CD14-positive monocyte (primary cell): ENCODE results near the gene RTN1. TPM values are rescaled to one million over a fixed set of nuclear protein-coding genes. Genes with fewer than 3 reads are reported as not detected.
A peak's percentile ranks its signal among the peaks of the same experiment; 100 is the strongest.

Experiments used
- DNase-seq, 3 donors: peaks; one replicate each; pipeline ENCODE4 v3.0.0-alpha.2; 2011 to 2022
- H2AFZ ChIP-seq: 2 replicates; pipeline ENCODE4 v1.6.0; 2012; ENCODE audit warnings: mild to moderate bottlenecking, low read depth, low read length, inconsistent platforms; ENCODE audit not compliant: insufficient read depth, poor library complexity, severe bottlenecking
- H3K27ac ChIP-seq, 2 donors: 1 replicate in 1 of 2; 2 replicates in 1 of 2; pipeline ENCODE4 v1.5.1; 2012 to 2013; ENCODE audit warnings: low read length in 2 of 2, control low read depth in 1 of 2, inconsistent platforms in 1 of 2, low read depth in 1 of 2, mild to moderate bottlenecking in 1 of 2
- H3K27me3 ChIP-seq, 2 donors: one replicate each; pipeline versions ENCODE4 v1.6.0 to v1.6.1; 2011 to 2013; ENCODE audit warnings: low read length in 2 of 2; ENCODE audit not compliant: control insufficient read depth in 2 of 2, insufficient read depth in 2 of 2
- H3K36me3 ChIP-seq, 2 donors: replicated peaks in 1 of 2; 1 replicate in 1 of 2; 2 replicates in 1 of 2; pipeline versions ENCODE4 v1.5.1 to v1.6.1; 2012 to 2013; ENCODE audit warnings: low read length in 2 of 2, control low read depth in 1 of 2, inconsistent platforms in 1 of 2, mild to moderate bottlenecking in 1 of 2; ENCODE audit not compliant: insufficient read depth in 2 of 2, control insufficient read depth in 1 of 2
- H3K4me1 ChIP-seq, 2 donors: 1 replicate in 1 of 2; 2 replicates in 1 of 2; pipeline versions ENCODE4 v1.5.1 to v1.6.1; 2012 to 2013; ENCODE audit warnings: low read length in 2 of 2, control low read depth in 1 of 2, inconsistent platforms in 1 of 2, mild to moderate bottlenecking in 1 of 2, moderate library complexity in 1 of 2; ENCODE audit not compliant: insufficient read depth in 2 of 2, control insufficient read depth in 1 of 2
- H3K4me2 ChIP-seq: replicated peaks from 2 replicates; pipeline ENCODE3; 2012; ENCODE audit warnings: low read length, moderate library complexity, mild to moderate bottlenecking; ENCODE audit not compliant: poor library complexity, severe bottlenecking; ENCODE audit errors: extremely low read depth
- H3K4me3 ChIP-seq, 3 experiments: fragments of 200-600 bp in 1 of 3; sonication (generic) in 1 of 3; replicated peaks in 1 of 3; 1 replicate in 2 of 3; 2 replicates in 1 of 3; pipeline ENCODE4 v1.5.1; 2011 to 2013; ENCODE audit warnings: low read length in 3 of 3, mild to moderate bottlenecking in 3 of 3, control low read depth in 2 of 3, low read depth in 2 of 3, inconsistent platforms in 1 of 3, moderate library complexity in 1 of 3
- H3K79me2 ChIP-seq: 2 replicates; pipeline ENCODE4 v1.6.0; 2012; ENCODE audit warnings: mild to moderate bottlenecking, control low read depth, inconsistent platforms, low read length, moderate library complexity; ENCODE audit not compliant: insufficient read depth
- H3K9ac ChIP-seq: 2 replicates; pipeline ENCODE4 v1.6.0; 2017; ENCODE audit warnings: low read length, mild to moderate bottlenecking; ENCODE audit not compliant: insufficient read depth, poor library complexity, severe bottlenecking
- H3K9me3 ChIP-seq, 2 donors: replicated peaks in 1 of 2; 1 replicate in 1 of 2; 2 replicates in 1 of 2; pipeline versions ENCODE4 v1.5.1 to v1.6.1; 2012 to 2013; ENCODE audit warnings: low read length in 2 of 2, control low read depth in 1 of 2; ENCODE audit not compliant: control insufficient read depth in 1 of 2, insufficient read depth in 1 of 2
- H4K20me1 ChIP-seq: 2 replicates; pipeline ENCODE4 v1.6.0; 2012; ENCODE audit warnings: mild to moderate bottlenecking, low read length, control low read depth, moderate library complexity; ENCODE audit not compliant: insufficient read depth
- H3K27ac Mint-ChIP-seq, 7 donors: one replicate each; pipeline ENCODE4 v1.8.0; 2020; ENCODE audit warnings: mild to moderate bottlenecking in 7 of 7, mixed read lengths in 7 of 7, moderate library complexity in 6 of 7, inconsistent platforms in 2 of 7
- H3K27me3 Mint-ChIP-seq, 3 donors: one replicate each; pipeline ENCODE4 v1.8.0; 2021 to 2022; ENCODE audit warnings: low read depth in 3 of 3, mild to moderate bottlenecking in 3 of 3, mixed read lengths in 3 of 3, moderate library complexity in 3 of 3, inconsistent platforms in 1 of 3
- H3K36me3 Mint-ChIP-seq, 2 donors: one replicate each; pipeline ENCODE4 v1.8.0; 2020; ENCODE audit warnings: mixed read lengths in 2 of 2, inconsistent platforms in 1 of 2, mild to moderate bottlenecking in 1 of 2
- H3K4me1 Mint-ChIP-seq: one replicate; pipeline ENCODE4 v1.8.0; 2020; ENCODE audit warnings: mild to moderate bottlenecking, mixed read lengths
- H3K4me3 Mint-ChIP-seq, 2 donors: one replicate each; pipeline ENCODE4 v1.8.0; 2020; ENCODE audit warnings: mild to moderate bottlenecking in 2 of 2, mixed read lengths in 2 of 2, moderate library complexity in 1 of 2
- H3K9me3 Mint-ChIP-seq, 7 donors: one replicate each; pipeline ENCODE4 v1.8.0; 2020 to 2022; ENCODE audit warnings: mixed read lengths in 7 of 7, mild to moderate bottlenecking in 6 of 7, moderate library complexity in 6 of 7, inconsistent platforms in 2 of 7
- CTCF ChIP-seq: fragments of 200-600 bp; IDR thresholded peaks from one replicate; pipeline ENCODE4 v1.8.0; 2022; ENCODE audit warnings: antibody characterized with exemption, mild to moderate bottlenecking
- WGBS: methylation state at CpG from one replicate; pipeline ENCODE4 v1.1.5; 2013; ENCODE audit warnings: missing lambda C conversion rate; ENCODE audit not compliant: insufficient coverage; 5-methylcytosine and 5-hydroxymethylcytosine counted together
- intact Hi-C, 2 donors: fragments of 100-400 bp; cut with micrococcal nuclease; formaldehyde crosslinking; loops; one replicate each; pipeline versions ENCODE4 v1.15.0 to v1.15.1; 2023
- polyA plus RNA-seq, 3 donors: library from polyadenylated mRNA; depleted of rRNA in 1 of 3; unstranded in 2 of 3; stranded (reverse) in 1 of 3; fragments of 300-500 nt in 2 of 3; fragments of >200 nt in 1 of 3; fragmentation: Illumina TruSeq in 2 of 3; gene quantifications; 1 replicate in 2 of 3; 2 replicates in 1 of 3; pipeline ENCODE4 v1.2.3, GENCODE V29; 2012 to 2021

RTN1 gene
- polyA plus RNA-seq, 3 donors, result 40.2 to 75.1 (median 55.0) TPM

- no peak overlapping the region for H3K4me3 Mint-ChIP-seq
- H3K27me3 Mint-ChIP-seq, result no peaks in the 10 kb centered on the region
- H3K36me3 ChIP-seq, result no peaks in the 10 kb centered on the region
- WGBS, result no CpG with 5 or more reads among the region's 2 CpGs
- no peak overlapping the region for H2AFZ ChIP-seq
- H3K4me1 Mint-ChIP-seq, result peaks cover 12% of the 10 kb centered on the region
- no peak overlapping the region for H3K4me3 ChIP-seq
- DNase-seq, result no peak
- peak overlapping the region in 1 of 7 donors; percentile 48 for H3K27ac Mint-ChIP-seq
- intact Hi-C loops, result no loop called here
- peaks cover 59% of the 10 kb centered on the region for H4K20me1 ChIP-seq
- peaks cover 0 to 2% of the 10 kb centered on the region in 2 donors for H3K36me3 Mint-ChIP-seq
- H3K27me3 ChIP-seq, result no peaks in the 10 kb centered on the region
- H3K27ac ChIP-seq, result no peak overlapping the region
- H3K9ac ChIP-seq, result no peak overlapping the region
- no peak overlapping the region for H3K4me2 ChIP-seq
- H3K79me2 ChIP-seq, result no peaks in the 10 kb centered on the region
- no peak for TF ChIP-seq CTCF
- H3K4me1 ChIP-seq, result peaks cover 7 to 15% of the 10 kb centered on the region in 2 donors
- no peaks in the 10 kb centered on the region for H3K9me3 ChIP-seq
- peaks cover 0 to 2% (median 0%) of the 10 kb centered on the region in 7 donors for H3K9me3 Mint-ChIP-seq
Observed at GRCh38 chr14:59776468-59776867, 94.1 kb downstream of the RTN1 start.

- WGBS, result no CpG with 5 or more reads among the region's 2 CpGs
- Histone ChIP-seq H3K4me1 (peaks cover 7 to 17% of the 10 kb centered on the region in 2 donors), H2AFZ (no peak overlapping the region), H3K27ac (no peak overlapping the region), H4K20me1 (peaks cover 37% of the 10 kb centered on the region), H3K27me3 (no peaks in the 10 kb centered on the region), H3K79me2 (no peaks in the 10 kb centered on the region), H3K9ac (no peak overlapping the region), H3K4me2 (peak overlapping the region; percentile 18), H3K36me3 (no peaks in the 10 kb centered on the region), H3K9me3 (no peaks in the 10 kb centered on the region), H3K4me3 (peak overlapping the region in 1 of 3 experiments; percentile 18)
- no peaks in the 10 kb centered on the region for H3K9me3 Mint-ChIP-seq
- intact Hi-C loops, result no loop called here
- H3K27me3 Mint-ChIP-seq, result peaks cover 0 to 1% (median 0%) of the 10 kb centered on the region in 3 donors
- DNase-seq, result peak; percentile 9 to 36 (median 27)
- no peak overlapping the region for H3K4me3 Mint-ChIP-seq
- TF ChIP-seq CTCF, result no peak
- peaks cover 14% of the 10 kb centered on the region for H3K4me1 Mint-ChIP-seq
- H3K36me3 Mint-ChIP-seq, result peaks cover 0 to 2% of the 10 kb centered on the region in 2 donors
- H3K27ac Mint-ChIP-seq, result no peak overlapping the region
Observed at GRCh38 chr14:59772233-59772632, 98.3 kb downstream of the RTN1 start.
